Hematopoietic multipotent progenitor cell treated with erythropoietin and hydrocortisone succinate and interleukin-3 and kit ligand, for 6 days (in vitro differentiated cells): ENCODE data around the gene TOMM40.
"Not testable (repeated sequence)": the region's sequence is repeated elsewhere in the genome, so short reads cannot be mapped to it uniquely, and the experiment has no call there.

Source experiments
- DNase-seq: peaks from one replicate; pipeline ENCODE4 v3.0.0-alpha.2; 2015

The TOMM40 gene

DNA sequence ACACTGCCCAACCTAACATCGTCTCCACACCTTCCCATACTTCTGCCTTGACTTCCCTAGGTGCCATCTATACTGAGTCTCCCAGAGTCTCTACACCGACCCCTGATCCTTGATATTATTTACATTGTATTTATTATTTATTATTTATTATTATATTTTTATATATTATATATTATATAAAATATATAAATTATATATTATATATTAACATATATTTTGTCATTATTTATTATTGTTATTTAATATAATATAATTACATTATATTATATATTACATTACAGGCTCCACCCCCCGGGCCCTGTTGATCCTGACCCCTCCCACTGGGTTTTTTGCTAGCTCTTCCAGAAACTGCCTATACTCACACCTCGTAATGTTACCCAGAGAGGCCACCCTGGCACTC lies 18.4 kb upstream of the TOMM40 start:
- DNase-seq: no peak

DNA sequence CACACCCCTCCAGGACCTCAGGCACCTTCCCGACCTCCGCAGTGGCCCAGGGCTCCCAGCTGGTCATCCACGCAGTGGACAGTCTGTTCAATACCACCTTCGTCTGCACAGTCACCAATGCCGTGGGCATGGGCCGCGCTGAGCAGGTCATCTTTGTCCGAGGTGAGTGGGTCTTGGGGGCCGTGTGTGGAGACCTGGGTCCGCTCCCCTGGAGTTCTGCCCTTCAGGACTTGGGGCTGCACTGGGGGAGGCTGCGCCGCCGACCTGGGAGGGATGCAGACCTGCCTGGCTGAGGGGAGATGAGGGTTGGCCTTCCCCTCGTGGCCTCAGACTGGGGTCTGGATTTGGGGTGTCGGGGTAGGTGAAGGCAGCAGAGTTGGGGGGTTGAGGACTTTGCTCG lies 16.7 kb upstream of the TOMM40 start:
- no peak for DNase-seq

DNA sequence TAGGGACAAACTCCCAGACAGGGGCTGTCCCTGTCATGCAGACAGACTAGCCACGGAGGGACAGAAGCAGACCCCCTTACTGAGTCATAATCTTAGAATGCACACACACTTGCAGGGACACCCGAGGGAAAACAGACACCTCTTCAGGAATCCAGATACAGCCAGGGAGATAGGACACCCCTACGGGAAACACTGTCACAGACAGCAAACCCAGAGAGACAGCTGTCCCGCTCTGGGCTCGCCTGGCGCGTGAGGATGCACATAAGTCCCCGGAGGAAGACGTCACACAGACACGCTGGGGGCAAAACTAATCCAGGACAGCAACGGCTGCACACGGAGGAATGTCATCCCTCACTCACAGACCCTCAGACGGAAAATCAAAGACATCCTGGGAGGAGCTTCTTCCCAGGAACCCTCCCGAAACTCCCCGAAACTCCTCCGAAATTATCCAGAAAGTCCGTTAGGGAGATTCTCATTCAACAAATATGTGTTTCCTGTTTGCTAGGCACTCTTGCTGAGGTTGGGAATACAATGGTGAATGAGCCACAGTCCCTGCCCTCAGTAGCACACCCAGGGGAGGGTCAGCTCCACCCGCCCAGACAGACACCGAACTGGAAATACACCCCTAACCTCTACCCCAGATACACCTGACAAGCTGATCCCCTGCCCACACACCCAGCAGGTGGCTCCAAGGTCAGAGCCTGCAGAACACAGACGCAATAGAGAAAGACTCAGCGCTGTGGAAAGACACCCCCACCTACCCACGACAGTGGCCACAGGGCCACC lies 15.2 kb upstream of the TOMM40 start:
- DNase-seq: no peak

DNA sequence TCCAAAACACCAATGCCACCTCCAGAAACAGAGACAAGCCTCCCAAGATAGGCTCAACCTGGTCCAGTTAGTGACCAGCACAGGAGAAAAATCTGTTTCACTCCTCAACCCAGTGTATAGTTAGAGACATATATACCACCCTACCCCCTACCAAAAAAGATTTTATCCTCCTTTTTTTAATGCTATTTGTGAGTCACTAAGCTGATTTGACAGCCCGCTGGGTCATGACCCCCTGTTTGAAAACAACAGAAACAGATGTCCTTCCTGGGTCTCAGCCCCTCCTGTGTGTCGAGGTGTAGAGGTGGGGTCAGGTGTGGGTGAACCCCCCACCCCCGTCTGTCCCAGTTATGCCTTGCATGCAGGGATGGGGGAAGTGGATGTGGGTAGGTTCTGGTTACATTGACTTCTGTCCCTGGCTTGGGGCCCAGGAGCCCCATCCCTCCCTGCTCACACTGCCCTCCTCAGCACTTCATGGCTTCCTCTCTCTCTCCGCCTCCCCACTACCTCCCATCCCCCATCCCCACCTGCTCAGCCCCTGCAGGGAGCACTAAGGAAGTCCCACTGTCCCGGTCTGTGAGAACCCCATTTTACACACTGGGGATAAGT lies 14.0 kb upstream of the TOMM40 start:
- no peak for DNase-seq

DNA sequence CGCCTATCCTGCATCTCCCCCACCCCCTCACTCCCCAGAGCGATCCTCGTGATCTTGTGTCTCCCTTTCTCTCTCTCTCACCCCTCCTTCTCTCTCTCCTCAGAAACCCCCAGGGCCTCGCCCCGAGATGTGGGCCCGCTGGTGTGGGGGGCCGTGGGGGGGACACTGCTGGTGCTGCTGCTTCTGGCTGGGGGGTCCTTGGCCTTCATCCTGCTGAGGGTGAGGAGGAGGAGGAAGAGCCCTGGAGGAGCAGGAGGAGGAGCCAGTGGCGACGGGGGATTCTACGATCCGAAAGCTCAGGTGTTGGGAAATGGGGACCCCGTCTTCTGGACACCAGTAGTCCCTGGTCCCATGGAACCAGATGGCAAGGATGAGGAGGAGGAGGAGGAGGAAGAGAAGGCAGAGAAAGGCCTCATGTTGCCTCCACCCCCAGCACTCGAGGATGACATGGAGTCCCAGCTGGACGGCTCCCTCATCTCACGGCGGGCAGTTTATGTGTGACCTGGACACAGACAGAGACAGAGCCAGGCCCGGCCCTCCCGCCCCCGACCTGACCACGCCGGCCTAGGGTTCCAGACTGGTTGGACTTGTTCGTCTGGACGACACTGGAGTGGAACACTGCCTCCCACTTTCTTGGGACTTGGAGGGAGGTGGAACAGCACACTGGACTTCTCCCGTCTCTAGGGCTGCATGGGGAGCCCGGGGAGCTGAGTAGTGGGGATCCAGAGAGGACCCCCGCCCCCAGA lies 12.8 kb upstream of the TOMM40 start:
- DNase-seq: no peak

DNA sequence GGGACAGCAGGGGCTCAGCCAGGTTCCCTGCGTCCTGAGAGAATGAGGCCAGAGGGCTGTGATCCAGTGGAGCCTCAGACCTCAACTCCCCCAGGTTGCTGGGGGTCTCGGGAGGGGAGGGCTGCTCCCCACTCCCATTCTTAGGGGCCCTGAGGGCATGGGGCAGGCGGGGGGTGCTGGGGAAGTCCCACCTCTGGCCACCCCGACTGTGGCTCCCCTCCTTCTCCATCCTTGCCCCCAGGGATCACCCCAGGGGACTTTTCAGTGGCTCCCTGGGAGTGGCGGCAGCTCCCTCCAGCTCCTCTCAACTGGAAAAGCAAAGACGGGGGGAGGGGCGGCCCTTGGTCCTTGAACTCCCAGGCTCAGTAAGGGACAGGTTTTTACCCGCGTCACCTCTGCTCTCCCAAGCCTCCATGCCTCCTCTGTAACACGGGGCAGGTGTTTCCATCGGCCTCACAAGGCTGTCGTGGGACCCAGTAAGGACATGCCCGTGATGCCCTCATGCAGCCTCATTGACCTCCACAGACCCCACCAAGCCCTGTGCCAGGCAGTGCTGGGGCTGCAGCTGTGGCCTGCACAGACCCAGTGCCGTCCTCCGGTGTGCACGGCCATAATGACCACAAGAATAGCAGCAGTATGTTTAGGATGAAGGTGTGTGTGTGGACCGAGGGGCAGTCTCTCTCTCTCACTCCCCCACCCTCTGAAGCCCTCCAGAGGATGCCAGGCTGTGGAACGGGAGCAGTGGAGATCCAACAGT lies 11.6 kb upstream of the TOMM40 start:
- no peak for DNase-seq

DNA sequence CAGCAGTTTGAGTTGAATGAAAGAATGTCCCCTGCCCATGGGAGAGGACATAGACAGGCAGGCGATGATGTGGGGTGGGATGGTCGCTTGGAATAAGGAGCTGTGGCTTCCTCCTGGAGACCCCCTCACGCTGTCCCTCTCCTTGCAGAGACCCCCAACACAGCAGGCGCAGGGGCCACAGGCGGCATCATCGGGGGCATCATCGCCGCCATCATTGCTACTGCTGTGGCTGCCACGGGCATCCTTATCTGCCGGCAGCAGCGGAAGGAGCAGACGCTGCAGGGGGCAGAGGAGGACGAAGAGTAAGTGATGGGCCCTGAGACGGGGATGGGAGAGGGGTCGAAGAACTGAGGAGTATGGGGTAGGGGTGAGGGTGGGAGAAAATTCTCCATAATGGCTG lies 9.0 kb upstream of the TOMM40 start:
- no peak for DNase-seq

DNA sequence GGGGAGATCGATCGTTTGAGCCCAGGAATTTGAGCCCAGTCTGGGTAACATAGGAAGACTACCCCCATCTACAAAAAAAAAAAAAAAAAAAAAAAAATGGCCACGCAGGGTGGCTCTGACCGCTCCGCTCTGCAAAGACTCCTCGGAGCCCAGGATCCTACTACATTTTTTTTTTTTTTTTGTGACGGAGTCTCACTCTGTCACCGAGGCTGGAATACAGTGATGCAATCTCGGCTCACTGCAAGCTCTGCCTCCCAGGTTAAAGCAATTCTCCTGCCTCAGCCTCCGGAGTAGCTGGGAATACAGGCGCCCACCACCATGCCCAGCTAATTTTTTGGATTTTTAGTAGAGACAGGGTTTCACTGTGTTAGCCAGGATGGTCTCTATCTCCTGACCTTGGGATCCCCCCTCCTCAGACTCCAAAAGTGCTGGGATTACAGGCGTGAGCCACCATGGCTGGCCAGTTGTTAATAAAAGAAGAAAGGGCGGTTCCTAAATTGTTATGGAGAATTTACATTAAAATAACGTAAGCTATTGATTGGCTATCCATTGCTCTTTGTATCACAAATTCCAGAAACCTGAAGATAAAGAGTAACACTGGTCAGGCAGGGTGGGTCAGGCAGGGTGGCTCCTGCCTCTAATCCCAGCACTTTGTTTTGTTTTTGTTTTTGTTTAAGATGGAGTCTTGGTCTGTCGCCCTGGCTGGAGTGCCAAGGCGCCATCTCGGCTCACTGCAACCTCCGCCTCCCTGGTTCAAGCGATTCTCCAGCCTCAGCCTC lies 8.2 kb upstream of the TOMM40 start:
- DNase-seq: not testable (repeated sequence)

DNA sequence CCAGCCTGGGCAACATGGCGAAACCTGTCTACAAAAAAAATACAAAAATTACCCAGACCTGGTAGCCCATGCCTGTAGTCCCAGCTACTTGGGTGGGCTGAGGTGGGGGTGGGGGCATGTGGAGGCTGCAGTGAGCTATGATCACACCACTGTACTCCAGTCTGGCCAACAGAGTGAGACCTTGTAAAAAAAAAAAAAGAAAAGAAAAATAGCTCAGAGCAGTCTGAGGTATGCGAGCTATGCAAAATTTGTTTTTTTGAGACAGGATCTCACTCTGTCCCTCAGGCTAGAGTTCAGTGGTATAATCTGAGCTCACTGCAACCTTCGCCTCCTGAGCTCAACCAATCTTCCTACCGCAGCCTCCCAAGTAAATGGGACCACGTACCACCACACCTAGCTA lies 7.1 kb upstream of the TOMM40 start:
- no peak for DNase-seq

DNA sequence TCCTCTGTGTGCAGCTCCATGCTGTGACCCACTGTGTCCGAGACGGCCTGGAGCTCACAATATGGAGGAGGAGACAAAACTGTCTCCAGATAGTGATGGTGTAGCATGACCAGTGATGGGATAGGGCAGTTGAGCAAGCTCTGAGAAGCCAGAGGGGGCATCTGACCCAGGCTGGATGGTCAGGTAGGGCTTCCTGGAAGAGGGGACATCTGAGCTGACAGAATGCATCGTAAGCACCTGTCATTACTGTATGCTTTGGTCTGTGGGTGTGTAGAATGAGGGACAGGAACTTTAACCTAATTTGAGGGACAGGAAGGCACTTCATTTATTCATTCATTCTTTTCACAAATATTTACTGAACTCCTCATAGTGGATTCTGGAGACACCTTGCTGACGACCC lies 6.5 kb upstream of the TOMM40 start:
- DNase-seq: no peak

DNA sequence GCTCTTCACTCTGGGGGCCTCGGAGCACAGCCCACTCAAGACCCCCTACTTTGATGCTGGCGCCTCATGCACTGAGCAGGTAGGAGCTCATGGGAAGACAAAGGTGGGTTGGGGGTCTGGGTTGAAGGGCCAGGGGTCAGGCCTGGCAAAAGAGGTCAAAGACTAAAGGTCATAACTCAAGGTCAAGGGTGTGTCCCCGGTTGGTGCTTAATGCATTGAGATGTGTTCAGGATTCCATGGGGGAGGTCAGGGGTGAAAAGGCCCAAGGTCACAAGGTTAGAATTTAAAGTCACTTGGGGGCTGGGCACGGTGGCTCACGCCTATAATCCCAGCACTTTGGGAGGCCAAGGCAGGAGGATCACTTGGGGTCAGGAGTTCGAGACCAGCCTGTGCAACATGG lies 4.9 kb upstream of the TOMM40 start:
- DNase-seq: no peak

DNA sequence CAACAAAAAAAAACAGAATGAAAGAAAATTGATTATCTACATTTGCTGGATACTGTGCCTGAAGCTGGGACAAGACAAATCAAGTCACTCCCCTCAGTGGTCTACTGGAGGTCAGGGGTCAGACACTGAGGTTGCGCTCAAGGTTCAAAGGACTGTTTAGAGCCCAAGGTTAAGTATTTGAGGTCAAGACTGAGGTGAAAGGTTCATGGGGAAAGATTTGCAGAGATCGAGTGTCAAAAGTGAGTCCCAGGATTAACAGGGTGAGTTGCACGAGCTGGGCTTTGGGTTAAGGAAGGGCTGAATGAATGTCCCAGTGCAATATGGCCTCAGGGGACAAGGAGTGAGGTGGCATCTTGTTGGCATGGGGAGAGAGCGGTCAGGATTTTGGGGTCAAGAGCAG lies 3.4 kb upstream of the TOMM40 start:
- no peak for DNase-seq

DNA sequence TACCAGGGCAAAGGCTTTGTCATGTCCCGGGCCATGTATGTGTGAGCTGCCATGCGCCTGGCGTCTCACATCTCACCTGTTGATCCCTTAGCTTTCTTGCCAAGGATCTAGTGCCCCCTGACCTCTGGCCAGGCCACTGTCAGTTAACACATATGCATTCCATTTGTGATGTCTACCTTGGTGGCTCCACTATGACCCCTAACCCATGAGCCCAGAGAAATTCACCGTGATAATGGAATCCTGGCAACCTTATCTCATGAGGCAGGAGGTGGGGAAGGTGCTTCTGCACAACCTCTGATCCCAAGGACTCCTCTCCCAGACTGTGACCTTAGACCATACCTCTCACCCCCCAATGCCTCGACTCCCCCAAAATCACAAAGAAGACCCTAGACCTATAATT lies 2.7 kb upstream of the TOMM40 start:
- DNase-seq: not testable (repeated sequence)

DNA sequence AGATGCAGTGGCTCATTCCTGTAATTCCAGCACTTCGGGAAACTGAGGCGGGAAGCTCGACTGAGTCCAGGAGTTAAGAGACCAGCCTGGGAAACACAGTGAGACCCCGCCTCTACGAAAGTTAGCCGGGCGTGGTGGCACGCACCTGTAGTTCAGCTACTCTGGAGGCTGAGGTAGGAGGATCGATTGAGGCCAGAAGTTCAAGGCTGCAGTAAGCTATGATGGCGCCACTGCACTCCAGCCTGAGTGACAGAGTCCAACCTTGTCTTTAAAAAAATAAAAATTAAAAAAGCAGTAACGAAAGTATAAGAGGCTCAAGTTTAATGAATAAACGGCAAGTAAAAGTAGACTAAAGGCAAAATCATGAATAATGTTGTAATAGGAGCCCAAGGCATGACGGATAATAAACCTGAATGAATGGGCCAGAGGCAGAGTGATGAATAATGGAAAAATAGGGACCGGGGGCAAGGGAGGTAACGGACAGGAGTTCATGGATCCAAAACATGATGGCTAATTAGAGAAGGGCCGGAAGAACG lies 1.2 kb upstream of the TOMM40 start:
- no peak for DNase-seq

DNA sequence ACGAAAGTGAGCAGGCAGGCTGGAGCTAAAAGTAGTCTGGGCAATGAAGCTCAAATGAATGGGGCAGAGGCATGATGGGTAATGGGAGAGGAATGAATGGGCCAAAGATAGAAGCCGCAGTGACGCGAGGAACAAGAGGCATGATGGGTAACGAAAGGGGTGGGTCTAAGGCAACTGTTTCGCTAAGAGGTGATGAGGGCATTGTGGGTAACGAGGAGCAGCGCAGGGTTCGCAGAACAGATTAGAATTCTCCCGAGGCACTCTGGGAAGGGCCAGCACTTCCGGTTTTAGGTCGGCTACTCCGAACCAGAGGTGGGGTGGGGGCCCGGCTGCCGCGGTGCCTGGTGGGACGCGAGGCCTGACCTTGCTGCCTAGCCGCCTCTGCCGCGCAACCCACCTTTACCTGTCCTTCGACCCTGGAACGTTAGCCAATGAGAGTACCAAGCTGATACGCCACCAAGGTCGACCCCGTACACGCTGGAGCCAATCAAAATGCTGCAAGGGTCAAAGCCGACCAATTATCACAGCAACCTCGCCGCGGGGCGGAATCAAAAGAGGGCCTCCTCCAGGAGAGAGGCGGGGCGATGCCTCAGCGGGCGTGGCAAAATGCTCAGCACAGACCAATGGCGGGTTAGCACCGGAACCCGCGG lies 563 bp upstream of the TOMM40 start:
- peak; percentile 100 for DNase-seq

DNA sequence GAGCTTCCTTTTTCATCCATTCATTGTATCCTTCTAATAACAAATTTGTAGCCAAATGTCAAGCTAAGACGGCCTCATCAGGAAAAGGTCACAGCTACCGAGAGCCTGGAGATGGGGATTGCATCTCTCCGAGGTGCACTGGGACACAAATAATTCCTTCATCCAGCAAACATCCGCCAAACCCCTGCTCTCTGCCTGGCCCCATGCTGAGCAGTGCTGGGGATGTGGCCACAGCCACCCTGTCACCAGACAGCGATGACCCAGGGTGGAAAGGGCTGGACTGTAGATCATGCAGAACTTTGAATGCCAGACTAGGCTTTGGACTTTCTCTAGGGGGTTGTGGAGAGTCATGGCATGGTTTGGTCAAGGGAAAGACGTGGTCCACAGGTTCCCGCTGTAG lies 1.9 kb downstream of the TOMM40 start:
- no peak for DNase-seq

DNA sequence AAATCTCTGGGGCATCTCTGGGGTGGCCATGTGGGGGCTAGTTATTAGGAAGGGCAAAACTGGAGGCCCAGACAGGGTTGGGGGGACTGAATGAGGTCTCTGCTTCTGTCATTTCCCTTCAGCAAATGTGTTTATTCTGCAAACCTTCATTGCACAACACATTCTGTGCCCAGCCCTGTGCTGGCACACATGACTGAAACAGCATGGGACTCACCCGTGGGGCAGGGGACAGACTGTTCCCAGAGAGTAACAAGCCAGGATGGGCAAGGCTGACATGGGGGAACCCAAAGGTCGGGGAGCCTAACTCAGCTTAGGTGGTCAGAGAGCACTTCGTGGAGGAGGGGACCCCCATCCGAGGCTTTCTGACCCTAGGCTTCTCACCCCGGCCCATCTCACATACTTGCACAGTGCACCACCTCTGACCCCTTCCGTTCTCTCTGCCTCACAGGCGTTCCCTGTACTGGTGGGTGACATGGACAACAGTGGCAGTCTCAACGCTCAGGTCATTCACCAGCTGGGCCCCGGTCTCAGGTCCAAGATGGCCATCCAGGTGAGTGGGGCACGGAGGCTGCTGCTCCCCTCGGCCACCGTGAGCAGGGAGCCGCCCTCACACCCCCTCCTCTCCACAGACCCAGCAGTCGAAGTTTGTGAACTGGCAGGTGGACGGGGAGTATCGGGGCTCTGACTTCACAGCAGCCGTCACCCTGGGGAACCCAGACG lies 2.4 kb downstream of the TOMM40 start:
- no peak for DNase-seq

DNA sequence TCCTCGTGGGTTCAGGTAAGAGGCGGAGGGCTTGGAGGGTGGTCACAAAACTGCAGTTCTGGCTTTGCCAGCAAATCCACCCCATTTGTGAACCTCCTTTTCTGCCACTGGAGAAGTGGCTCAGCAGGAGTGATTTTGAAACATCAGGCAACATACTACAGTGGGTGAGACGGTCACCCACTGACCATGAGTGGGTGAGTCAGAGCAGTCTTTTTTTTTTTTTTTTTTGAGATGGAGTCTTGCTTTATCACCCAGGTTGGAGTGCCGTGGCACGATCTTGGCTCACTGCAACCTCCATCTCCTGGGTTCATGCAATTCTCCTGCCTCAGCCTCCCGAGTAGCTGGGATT lies 3.0 kb downstream of the TOMM40 start:
- no peak for DNase-seq

DNA sequence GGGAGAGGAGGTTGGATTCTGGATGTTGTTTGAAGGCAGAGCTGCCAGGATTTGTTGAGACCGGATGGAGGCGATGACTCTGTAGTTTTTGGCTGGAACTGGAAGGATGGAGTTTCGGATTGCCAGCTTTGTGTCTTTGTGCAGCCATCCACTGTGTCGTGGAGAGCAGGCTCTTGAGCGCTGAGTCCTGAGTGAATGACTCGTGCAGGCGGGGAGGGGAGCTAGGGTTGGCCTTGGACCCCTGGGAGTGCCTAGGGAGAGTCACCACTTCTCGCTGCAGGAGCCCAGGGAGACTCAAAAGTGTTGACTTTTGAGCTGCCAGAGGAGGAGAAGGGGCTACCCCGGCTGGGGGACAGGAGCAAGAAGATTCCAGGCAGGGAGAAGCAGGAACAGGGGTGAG lies 3.9 kb downstream of the TOMM40 start:
- no peak for DNase-seq

DNA sequence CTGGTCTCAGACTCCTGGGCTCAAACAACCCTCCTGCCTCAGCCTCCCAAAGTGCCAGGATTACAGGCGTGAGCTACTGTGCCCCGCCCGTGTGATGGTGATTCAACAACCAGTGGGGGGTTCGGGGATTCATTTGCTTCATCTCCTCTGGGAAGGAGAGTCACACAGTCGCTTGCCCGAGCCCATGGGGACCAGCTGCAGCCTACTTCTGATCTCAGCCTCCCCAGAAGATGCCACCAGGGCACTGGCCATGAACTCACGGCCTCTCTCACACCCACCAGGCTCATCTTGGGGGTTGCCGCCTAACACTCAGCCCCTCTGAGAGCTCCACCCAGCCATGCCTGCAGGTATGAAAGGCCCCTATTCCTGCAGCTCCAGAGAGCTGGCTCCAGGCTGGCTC lies 6.8 kb downstream of the TOMM40 start:
- DNase-seq: no peak
